Smooth muscle cell (in vitro differentiated cells): ENCODE data around the gene KCND3. TPM values are rescaled to one million over a fixed set of nuclear protein-coding genes. Genes with fewer than 3 reads are reported as not detected.

ENCODE experiments used
- DNase-seq: peaks from one replicate; lab custom pipeline; 2025; ENCODE audit not compliant: unreplicated experiment; lab: John Stamatoyannopoulos, UW
- H2AFZ ChIP-seq: fragments of 200-600 bp; sonication (generic); 2 replicates; pipeline ENCODE4 v1.6.0; 2016; ENCODE audit warnings: antibody characterized with exemption, low read depth, mild to moderate bottlenecking
- H3F3A ChIP-seq: fragments of 200-600 bp; sonication (generic); 2 replicates; pipeline ENCODE4 v1.6.0; 2017; ENCODE audit warnings: antibody characterized with exemption, low read depth
- H3K27ac ChIP-seq: fragments of 200-600 bp; sonication (generic); 2 replicates; pipeline ENCODE4 v1.5.1; 2016; ENCODE audit warnings: low read depth, mild to moderate bottlenecking
- H3K27me3 ChIP-seq: fragments of 200-600 bp; sonication (generic); 2 replicates; pipeline ENCODE4 v1.6.1; 2016; ENCODE audit warnings: low read depth, mild to moderate bottlenecking
- H3K36me3 ChIP-seq: fragments of 200-600 bp; sonication (generic); 2 replicates; pipeline ENCODE4 v1.5.1; 2016; ENCODE audit warnings: low read depth
- H3K4me1 ChIP-seq: fragments of 200-600 bp; sonication (generic); 2 replicates; pipeline ENCODE4 v1.5.1; 2016; ENCODE audit warnings: low read depth
- H3K4me2 ChIP-seq: fragments of 200-600 bp; sonication (generic); 2 replicates; pipeline ENCODE4 v1.6.0; 2016; ENCODE audit warnings: mild to moderate bottlenecking
- H3K4me3 ChIP-seq: fragments of 200-600 bp; sonication (generic); 2 replicates; pipeline ENCODE4 v1.5.1; 2016; ENCODE audit warnings: mild to moderate bottlenecking
- H3K79me2 ChIP-seq: fragments of 200-600 bp; sonication (generic); 2 replicates; pipeline ENCODE4 v1.6.0; 2016; ENCODE audit warnings: low read depth, mild to moderate bottlenecking
- H3K9ac ChIP-seq: fragments of 200-600 bp; sonication (generic); 2 replicates; pipeline ENCODE4 v1.6.0; 2016; ENCODE audit warnings: low read depth
- H3K9me3 ChIP-seq: fragments of 200-600 bp; sonication (generic); replicated peaks from 2 replicates; pipeline ENCODE4 v1.5.1; 2016; ENCODE audit warnings: low read depth
- H4K20me1 ChIP-seq: fragments of 200-600 bp; sonication (generic); 2 replicates; pipeline ENCODE4 v1.6.0; 2016; ENCODE audit warnings: low read depth
- CTCF ChIP-seq: fragments of 200-600 bp; sonication (generic); IDR thresholded peaks from 2 replicates; pipeline ENCODE4 v1.5.1; 2017; ENCODE audit warnings: borderline replicate concordance, mild to moderate bottlenecking, antibody characterized with exemption; ENCODE audit not compliant: insufficient read depth, poor library complexity, severe bottlenecking
- WGBS: methylation state at CpG from one replicate; pipeline ENCODE4 v1.1.7; 2016; ENCODE audit warnings: low lambda C conversion rate; 5-methylcytosine and 5-hydroxymethylcytosine counted together
- polyA plus RNA-seq: library from polyadenylated mRNA; unstranded; fragments of >200 nt; fragmentation: Nextera tagmentation; extraction: Ambion mirVana; gene quantifications from 2 replicates; pipeline ENCODE4 v1.2.1, GENCODE V29; 2016
- total RNA-seq: library from RNA; depleted of rRNA; stranded (reverse); fragments of >200 nt; gene quantifications from 2 replicates; pipeline ENCODE4 v1.2.3, GENCODE V29; 2014

KCND3 gene
- total and polyA plus RNA-seq, 2 experiments from 2014 or later, result 0.97 to 2.2 TPM

- TF ChIP-seq CTCF, result no peak
- no peaks in the 10 kb centered on the region for H3K27me3 ChIP-seq
- 92% methylated on average over 7 of the region's 7 CpGs for WGBS
- H3K9ac ChIP-seq, result no peak overlapping the region
- H3K4me2 ChIP-seq, result no peak overlapping the region
- no peak overlapping the region for H2AFZ ChIP-seq
- no peaks in the 10 kb centered on the region for H3K9me3 ChIP-seq
- H3K36me3 ChIP-seq, result no peaks in the 10 kb centered on the region
- no peak for DNase-seq
- H3K79me2 ChIP-seq, result no peaks in the 10 kb centered on the region
- peaks cover 17% of the 10 kb centered on the region for H3K4me1 ChIP-seq
- peaks cover 23% of the 10 kb centered on the region for H4K20me1 ChIP-seq
- no peak overlapping the region for H3K4me3 ChIP-seq
- H3K27ac ChIP-seq, result no peak overlapping the region
- peaks cover 4% of the 10 kb centered on the region for H3F3A ChIP-seq
Measured at GRCh38 chr1:111732718-111733117, 256.8 kb downstream of the KCND3 start.

GRCh38 chr1:111731956-111732355 is 257.5 kb downstream of the KCND3 start:
- Histone ChIP-seq H3K9ac (no peak overlapping the region), H3K79me2 (no peaks in the 10 kb centered on the region), H3K27ac (no peak overlapping the region), H3K4me2 (no peak overlapping the region), H4K20me1 (peaks cover 20% of the 10 kb centered on the region), H3K27me3 (no peaks in the 10 kb centered on the region), H2AFZ (no peak overlapping the region), H3F3A (no peaks in the 10 kb centered on the region), H3K36me3 (no peaks in the 10 kb centered on the region), H3K9me3 (no peaks in the 10 kb centered on the region), H3K4me1 (peaks cover 12% of the 10 kb centered on the region), H3K4me3 (no peak overlapping the region)
- no peak for DNase-seq
- no peak for TF ChIP-seq CTCF
- 81% methylated on average over 6 of the region's 6 CpGs for WGBS

- Histone ChIP-seq H4K20me1 (peaks cover 20% of the 10 kb centered on the region), H3K4me2 (no peak overlapping the region), H3K4me1 (peaks cover 4% of the 10 kb centered on the region), H3K4me3 (no peak overlapping the region), H2AFZ (no peak overlapping the region), H3K9ac (no peak overlapping the region), H3K27ac (no peak overlapping the region), H3K9me3 (no peaks in the 10 kb centered on the region), H3F3A (no peaks in the 10 kb centered on the region), H3K36me3 (no peaks in the 10 kb centered on the region), H3K79me2 (no peaks in the 10 kb centered on the region), H3K27me3 (no peaks in the 10 kb centered on the region)
- no peak for TF ChIP-seq CTCF
- DNase-seq, result no peak
- 91% methylated on average over 4 of the region's 4 CpGs for WGBS
Measured at GRCh38 chr1:111730706-111731105, 258.8 kb downstream of the KCND3 start.

GRCh38 chr1:111729946-111730681 is 259.4 kb downstream of the KCND3 start:
- Histone ChIP-seq H3K4me1 (peaks cover 4% of the 10 kb centered on the region), H4K20me1 (peaks cover 20% of the 10 kb centered on the region), H3F3A (no peaks in the 10 kb centered on the region), H3K4me3 (no peak overlapping the region), H2AFZ (no peak overlapping the region), H3K9ac (no peak overlapping the region), H3K27ac (no peak overlapping the region), H3K27me3 (no peaks in the 10 kb centered on the region), H3K4me2 (no peak overlapping the region), H3K79me2 (no peaks in the 10 kb centered on the region), H3K9me3 (no peaks in the 10 kb centered on the region), H3K36me3 (no peaks in the 10 kb centered on the region)
- no peak for DNase-seq
- no peak for TF ChIP-seq CTCF
- WGBS, result 76% methylated on average over 7 of the region's 7 CpGs
